HG03025 (cell line): ENCODE measurements around the gene ARHGEF11.

Source experiments
- ATAC-seq: cut with Tn5 transposase; IDR thresholded peaks from one replicate; pipeline ENCODE4 v1.9.1; 2021; ENCODE audit warnings: mild to moderate bottlenecking, moderate library complexity; ENCODE audit not compliant: unreplicated experiment, low FRiP score

ARHGEF11 gene

GRCh38 chr1:156899956-156900718 lies 145.4 kb downstream of the ARHGEF11 start:
- ATAC-seq: no peak

GRCh38 chr1:156898971-156899664 lies 146.4 kb downstream of the ARHGEF11 start:
- ATAC-seq: no peak

GRCh38 chr1:156898161-156898566 lies 147.4 kb downstream of the ARHGEF11 start:
- no peak for ATAC-seq

GRCh38 chr1:156897078-156897825 lies 148.3 kb downstream of the ARHGEF11 start:
- ATAC-seq: no peak

DNA sequence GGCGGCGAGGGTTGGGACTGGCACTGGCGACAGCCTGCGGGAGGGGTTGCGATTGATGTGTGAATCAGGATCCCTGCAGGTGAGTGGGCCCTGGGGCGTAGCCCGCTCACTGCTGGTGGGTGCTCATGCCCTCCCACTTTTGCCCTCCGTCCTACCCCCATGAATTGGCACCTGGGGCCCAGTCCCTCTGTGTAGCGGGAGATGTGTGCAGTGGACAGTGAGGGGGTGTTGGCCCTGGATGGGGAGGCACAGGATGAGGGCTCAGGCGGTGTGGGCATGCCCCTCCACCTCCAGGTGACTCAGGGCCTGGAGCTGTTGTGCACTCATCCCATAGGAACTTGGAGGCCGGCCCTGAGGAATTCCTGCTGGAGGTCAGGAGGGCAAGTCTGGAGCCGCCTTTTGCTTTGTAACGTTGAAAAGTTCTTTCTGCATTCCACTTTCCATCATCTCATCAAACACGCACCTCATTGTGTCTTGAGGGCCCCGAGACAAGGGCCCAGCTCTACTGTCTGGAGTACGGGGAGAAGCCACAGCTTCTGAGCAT lies 149.0 kb downstream of the ARHGEF11 start:
- ATAC-seq: no peak

- ATAC-seq: no peak
Observed at GRCh38 chr1:156895927-156896326, 149.6 kb downstream of the ARHGEF11 start.

DNA sequence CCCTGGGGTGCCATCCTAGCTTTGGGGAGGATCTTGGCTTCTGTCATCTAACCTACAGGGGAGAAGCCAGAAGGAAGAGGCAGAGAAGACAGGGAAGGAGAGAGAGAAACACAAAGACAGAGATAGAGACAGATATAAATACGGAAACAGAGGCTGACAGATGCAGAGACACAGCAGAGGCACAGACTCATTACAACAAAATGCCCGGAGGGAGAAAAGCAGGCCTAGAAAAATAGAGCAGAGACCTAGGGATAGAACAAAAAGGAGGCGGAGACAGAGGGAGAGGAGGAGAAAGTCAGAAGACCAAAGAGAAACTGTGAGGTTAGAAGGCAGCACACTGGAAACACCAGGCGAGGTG lies 150.1 kb downstream of the ARHGEF11 start:
- no peak for ATAC-seq

GRCh38 chr1:156894711-156895454 lies 150.7 kb downstream of the ARHGEF11 start:
- ATAC-seq: no peak

DNA sequence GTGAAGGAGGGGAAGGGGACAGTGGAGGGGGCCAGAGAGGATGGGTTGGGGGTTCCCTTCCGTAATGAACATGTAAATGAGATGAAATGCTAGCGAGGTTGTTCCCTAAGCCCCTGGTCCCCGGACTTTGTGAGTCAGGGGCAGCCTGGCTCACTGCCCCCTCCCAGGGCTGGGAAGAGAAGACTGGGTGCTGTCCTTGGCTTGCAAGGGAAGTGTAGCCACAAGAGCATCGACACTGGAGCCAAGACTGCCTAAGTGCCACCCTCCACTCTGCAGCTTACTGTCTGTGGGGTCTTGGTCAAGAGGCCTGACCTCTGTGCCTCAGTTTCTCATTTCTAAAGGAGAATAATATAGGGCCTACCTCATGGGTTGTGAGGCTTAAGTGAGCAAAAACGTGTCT lies 151.5 kb downstream of the ARHGEF11 start:
- ATAC-seq: no peak

- ATAC-seq: no peak
Observed at GRCh38 chr1:156893048-156893953, 152.2 kb downstream of the ARHGEF11 start, which contains the start of gene PEAR1. Gene PEAR1, plus strand, starts transcription at chr1:156893718. Its CDS starts 10,209 bp downstream, at chr1:156903927.

DNA sequence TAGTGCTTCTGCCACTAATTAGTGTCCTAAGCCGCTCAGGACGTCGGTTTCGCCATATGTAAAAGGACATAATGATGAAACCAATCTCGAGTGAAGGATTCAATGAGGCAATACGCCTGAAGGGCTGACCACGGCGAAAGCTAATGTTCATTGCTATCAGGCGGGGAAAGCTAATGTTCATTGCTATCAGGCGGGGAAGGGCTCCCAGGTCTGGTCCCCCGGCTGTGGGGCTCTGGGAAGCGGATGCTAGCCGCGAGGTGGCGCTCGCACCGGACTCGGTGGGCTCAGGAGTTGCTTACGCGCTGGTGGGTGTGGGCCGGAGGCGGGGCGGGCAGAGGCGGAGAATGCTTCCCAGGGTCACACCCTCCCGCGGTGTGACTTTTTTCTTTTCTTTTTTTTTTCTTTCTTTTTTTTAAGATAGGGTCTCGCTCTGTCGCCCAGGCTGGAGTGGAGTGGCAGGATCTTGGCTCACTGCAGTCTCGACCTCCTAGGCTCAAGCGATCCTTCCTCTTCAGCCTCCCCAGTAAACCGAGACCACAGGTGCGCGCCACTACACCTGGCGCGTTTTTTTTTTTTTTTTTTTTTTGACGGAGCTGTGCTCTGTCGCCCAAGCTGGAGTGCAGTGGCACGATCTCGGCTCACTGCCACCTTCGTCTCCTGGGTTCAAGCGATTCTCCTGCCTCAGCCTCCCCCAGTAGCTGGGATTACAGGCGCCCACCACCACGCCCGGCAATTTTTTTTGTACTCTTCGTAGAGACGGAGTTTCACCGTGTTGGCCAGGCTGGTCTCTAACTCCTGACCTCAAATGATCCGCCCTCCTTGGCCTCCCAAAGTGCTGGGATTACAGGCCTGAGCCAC lies 153.1 kb downstream of the ARHGEF11 start:
- no peak for ATAC-seq

DNA sequence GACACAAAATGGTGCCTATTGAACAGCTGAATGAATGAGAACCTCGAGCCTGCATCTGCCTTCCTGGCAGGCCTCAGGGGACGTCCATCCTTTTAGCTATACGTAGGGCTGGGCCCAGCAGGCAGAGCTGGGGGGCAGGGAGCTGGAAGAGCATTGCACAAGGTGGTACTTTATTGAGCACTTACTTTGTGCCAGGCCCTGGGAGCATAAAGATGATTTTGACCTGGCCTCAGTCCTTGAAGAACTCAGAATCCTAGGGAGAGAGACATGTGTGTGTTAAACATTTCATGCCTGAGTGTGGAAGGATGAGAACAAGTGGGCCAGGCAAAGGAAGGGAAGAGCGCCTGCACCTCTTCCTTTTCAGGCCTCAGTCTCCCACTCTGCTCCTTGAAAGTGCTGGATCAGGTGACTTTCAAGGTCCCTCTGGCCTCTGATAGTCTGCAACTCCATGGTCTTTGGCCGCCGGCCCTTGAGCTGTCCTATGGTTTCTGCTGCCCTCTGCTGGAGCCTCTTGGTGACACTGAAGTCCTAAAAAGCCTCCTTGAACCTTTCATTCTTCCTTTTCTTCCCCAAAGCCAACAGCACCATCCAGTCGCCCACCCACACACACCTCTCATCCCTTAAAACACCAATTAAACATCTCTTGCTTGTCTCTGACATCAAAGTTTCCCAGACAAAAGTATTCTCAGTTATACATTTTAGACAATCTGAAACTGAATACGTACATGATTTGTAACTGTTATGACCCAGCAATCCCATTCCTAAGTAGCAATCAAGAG lies 155.6 kb downstream of the ARHGEF11 start:
- ATAC-seq: no peak

DNA sequence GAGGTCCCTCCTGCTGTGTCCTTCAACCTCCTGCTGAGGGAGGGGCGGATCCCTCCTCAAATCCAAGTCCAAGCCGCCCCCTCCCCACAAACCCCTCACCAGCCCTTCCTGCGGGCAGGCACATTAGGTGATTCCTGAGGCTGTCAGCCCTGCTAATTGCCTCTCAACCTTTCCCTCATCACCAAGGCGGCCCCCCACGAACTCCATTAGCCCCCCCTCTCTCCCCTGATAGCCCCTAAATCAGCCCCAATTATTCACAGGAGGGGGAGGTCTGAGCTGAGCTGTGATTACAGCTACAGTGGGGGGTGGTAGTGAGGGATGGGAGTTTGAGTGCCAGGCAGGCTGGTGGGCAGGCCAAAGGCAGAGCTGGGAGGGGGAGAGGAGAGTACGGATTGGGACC lies 157.8 kb downstream of the ARHGEF11 start:
- ATAC-seq: no peak

DNA sequence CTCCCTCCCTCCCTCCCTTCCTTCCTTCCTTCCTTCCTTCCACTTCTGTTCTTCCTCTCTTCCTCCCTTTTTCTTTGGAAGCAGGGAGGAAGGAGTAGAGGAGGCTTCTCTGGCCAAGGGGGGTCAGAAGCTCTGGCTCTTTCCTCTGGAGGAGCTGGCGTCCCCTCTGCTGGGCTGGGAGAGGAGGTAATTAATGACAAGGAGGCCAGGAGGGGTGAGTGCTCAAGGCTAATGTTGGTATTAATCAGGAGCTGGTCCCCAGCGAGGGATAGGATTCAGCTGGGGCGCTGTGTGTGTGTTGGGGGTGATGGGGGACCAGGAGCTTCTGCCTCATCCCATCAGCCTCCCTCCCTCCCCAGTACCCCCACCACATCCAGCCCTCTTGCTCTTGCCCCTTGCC lies 158.2 kb downstream of the ARHGEF11 start:
- ATAC-seq: no peak

DNA sequence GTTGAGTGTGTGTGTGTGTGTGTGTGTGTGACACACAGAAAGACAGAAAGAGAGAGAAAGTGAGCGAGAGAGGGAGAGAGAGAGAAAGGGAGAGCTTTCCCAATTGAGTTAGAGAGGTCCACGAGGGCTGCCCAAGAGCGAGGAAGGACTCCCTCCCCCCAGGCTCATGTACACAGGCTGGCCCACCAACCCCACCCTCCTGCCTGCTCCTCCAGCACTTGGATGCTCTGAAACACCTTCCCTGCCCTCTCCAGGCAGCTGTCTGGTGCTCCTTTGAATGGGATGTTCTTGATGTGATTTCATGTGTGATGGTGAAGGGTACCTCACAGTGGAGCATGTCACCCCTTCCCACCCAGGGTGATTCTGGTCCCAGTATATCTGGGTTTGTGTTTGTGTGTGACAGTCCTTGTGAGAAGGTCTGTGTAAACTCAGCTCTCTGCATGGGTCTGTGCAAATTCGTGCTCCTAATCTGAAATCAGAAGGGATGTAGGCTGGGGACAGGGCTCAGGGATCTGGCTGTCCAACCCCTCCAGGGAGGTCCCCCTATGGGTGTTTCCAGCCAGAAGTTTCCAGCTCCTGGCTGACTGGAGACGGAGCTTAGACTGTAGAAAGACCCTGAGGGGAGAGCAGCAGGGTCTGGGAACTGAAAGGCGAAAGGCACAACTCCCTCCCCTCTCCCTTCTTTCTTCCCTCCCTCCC lies 158.8 kb downstream of the ARHGEF11 start:
- ATAC-seq: no peak

DNA sequence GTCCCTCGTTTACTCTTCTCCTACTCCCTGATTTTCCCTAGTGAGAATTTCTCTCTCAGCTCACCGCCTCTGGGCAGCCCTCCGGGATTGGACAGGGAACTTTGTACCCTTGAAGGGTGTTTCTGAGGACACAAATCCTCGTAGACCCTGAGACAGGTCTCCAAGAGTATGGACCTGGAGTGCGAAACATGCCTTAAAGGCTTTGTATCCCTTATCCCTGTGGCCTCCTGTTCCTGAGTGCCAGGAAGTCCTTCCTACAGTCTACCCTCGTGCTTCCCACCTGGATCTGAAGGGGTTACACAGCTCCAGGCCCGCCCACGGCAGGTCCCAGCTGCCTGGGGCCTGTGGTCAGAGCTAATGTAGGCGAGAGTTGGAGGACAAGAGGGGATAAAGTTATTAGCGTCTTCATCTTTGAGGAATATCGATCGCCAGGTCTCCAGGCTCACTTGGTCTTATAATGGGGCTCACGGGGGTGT lies 159.6 kb downstream of the ARHGEF11 start:
- no peak for ATAC-seq

DNA sequence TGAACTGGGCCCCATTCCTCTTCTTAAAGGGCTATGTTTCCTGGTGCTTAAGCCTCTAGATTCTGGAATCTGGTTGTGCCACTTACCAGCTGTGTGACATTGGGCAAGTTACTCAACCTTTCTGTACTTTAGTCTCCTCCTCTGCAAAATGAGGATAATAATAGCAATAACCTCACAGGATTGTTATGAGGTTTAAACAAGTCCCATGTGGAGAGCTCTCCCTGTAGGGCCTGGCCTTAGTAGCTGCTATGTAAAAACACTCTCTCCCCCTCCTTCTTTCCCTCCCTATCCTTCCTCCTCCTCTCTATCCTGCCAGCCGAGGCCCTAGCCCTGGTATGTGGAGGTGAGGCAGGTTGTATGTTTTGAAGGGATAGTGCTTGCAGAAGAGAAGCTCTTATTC lies 160.2 kb downstream of the ARHGEF11 start:
- ATAC-seq: no peak
